OCI-LY7 (cell line): ENCODE results near the gene PPM1M. TPM values are rescaled to one million over a fixed set of nuclear protein-coding genes. Genes with fewer than 3 reads are reported as not detected.

Source experiments
- BruUV-seq: library from RNA; stranded (reverse); fragments of 400-500 nt; replicated peaks from 2 replicates; lab custom pipeline; 2021; lab: Mats Ljungman, UMichigan
- CTCF ChIA-PET: fragments of 300-600 bp; sonication (Branson Sonifier 250); formaldehyde crosslinking; loops from one replicate; lab custom pipeline; 2022; ENCODE audit warnings: antibody characterized with exemption; ENCODE audit not compliant: unreplicated experiment; lab: Charles Lee
- POLR2A ChIA-PET: fragments of 300-600 bp; sonication (Branson Sonifier 250); formaldehyde crosslinking; loops from one replicate; lab custom pipeline; 2022; ENCODE audit warnings: antibody characterized with exemption; lab: Charles Lee
- DNase-seq: peaks from one replicate; pipeline ENCODE4 v3.0.0-alpha.2; 2015; ENCODE audit warnings: low spot score
- H2AFZ ChIP-seq: fragments of 200-600 bp; sonication (generic), shearing (Covaris generic); 2 replicates; pipeline ENCODE4 v1.6.1; 2014; ENCODE audit warnings: mild to moderate bottlenecking, antibody characterized with exemption, low read length, moderate library complexity
- H3K27ac ChIP-seq: fragments of 200-600 bp; sonication (generic); 2 replicates; pipeline ENCODE4 v1.5.1; 2014; ENCODE audit warnings: mixed run types, low read depth, mild to moderate bottlenecking, moderate library complexity, low read length, inconsistent platforms; ENCODE audit not compliant: poor library complexity, severe bottlenecking
- H3K36me3 ChIP-seq: fragments of 200-600 bp; sonication (generic); 2 replicates; pipeline ENCODE4 v1.6.1; 2014; ENCODE audit warnings: mild to moderate bottlenecking, antibody characterized with exemption, low read length, moderate library complexity, mixed read lengths; ENCODE audit not compliant: insufficient read depth
- H3K4me1 ChIP-seq: fragments of 200-600 bp; sonication (generic); 2 replicates; pipeline ENCODE4 v1.5.1; 2014; ENCODE audit warnings: mild to moderate bottlenecking, low read length; ENCODE audit not compliant: insufficient read depth, poor library complexity, severe bottlenecking
- H3K4me2 ChIP-seq: fragments of 200-600 bp; sonication (generic); 2 replicates; pipeline ENCODE4 v1.6.1; 2014; ENCODE audit warnings: mild to moderate bottlenecking, low read length
- H3K4me3 ChIP-seq: fragments of 200-600 bp; sonication (generic); 2 replicates; pipeline ENCODE4 v1.5.1; 2014; ENCODE audit warnings: mild to moderate bottlenecking, low read depth, low read length; ENCODE audit not compliant: poor library complexity, severe bottlenecking
- H3K79me2 ChIP-seq: fragments of 200-600 bp; sonication (generic); 2 replicates; pipeline ENCODE4 v1.6.1; 2016; ENCODE audit warnings: low read depth, mild to moderate bottlenecking, low read length, moderate library complexity, mixed read lengths; ENCODE audit not compliant: insufficient read depth
- H3K9me2 ChIP-seq: fragments of 200-600 bp; sonication (generic); 2 replicates; pipeline ENCODE4 v1.6.1; 2016; ENCODE audit warnings: mild to moderate bottlenecking, low read length, mixed read lengths; ENCODE audit not compliant: insufficient read depth
- H3K9me3 ChIP-seq: fragments of 200-600 bp; sonication (generic); 2 replicates; pipeline ENCODE4 v1.6.1; 2014; ENCODE audit warnings: mild to moderate bottlenecking, mixed run types, low read length, mixed read lengths
- H4K20me1 ChIP-seq: fragments of 200-600 bp; sonication (generic); 2 replicates; pipeline ENCODE4 v1.6.1; 2014; ENCODE audit warnings: mild to moderate bottlenecking, antibody characterized with exemption, low read length, moderate library complexity, mixed read lengths; ENCODE audit not compliant: insufficient read depth
- CTCF ChIP-seq: fragments of 200-600 bp; sonication (generic); conservative IDR thresholded peaks from 2 replicates; pipeline ENCODE4 v1.5.1; 2014; ENCODE audit warnings: mild to moderate bottlenecking, antibody characterized with exemption, low read length, moderate library complexity, mixed read lengths
- EZH2phosphoT487 ChIP-seq: fragments of 200-600 bp; sonication (generic); IDR thresholded peaks from 2 replicates; pipeline ENCODE4 v1.6.1; 2018; ENCODE audit warnings: low read depth, borderline replicate concordance, mild to moderate bottlenecking, mixed run types, antibody characterized with exemption, low read length, moderate library complexity, mixed read lengths
- intact Hi-C: fragments of 100-400 bp; cut with micrococcal nuclease; formaldehyde crosslinking; loops from one replicate; pipeline ENCODE4 v1.10.0; 2022; ENCODE audit not compliant: unreplicated experiment
- total RNA-seq, 2 experiments: library from RNA; depleted of rRNA in 1 of 2; stranded (reverse); fragments of >200 nt in 1 of 2; shearing (Covaris generic) in 1 of 2; gene quantifications; 2 replicates each; pipeline ENCODE4 v1.2.3, GENCODE V29; 2014 to 2022

Gene PPM1M
- total RNA-seq, 2 experiments from 2014 or later = 4.4 to 15.6 TPM

GRCh38 chr3:52197842-52198625 is 47.5 kb upstream of the PPM1M start, which contains the start of gene ALAS1:
ALAS1 (plus strand) TSS chr3:52198160; CDS start chr3:52199242, 1,082 bp downstream.
- DNase-seq = peak; percentile 95

GRCh38 chr3:52198643-52199608 is 46.6 kb upstream of the PPM1M start:
- Histone ChIP-seq H3K9me3 (no peaks in the 10 kb centered on the region), H3K27ac (no peak overlapping the region), H3K9me2 (no peaks in the 10 kb centered on the region), H3K4me2 (peak overlapping the region; percentile 99), H3K79me2 (peaks cover 15% of the 10 kb centered on the region; the same call in 1 of the 2 replicates), H3K4me1 (peaks cover 31% of the 10 kb centered on the region), H4K20me1 (no peaks in the 10 kb centered on the region), H2AFZ (peak overlapping the region; percentile 80; the same call in 1 of the 2 replicates), H3K36me3 (peaks cover 45% of the 10 kb centered on the region), H3K4me3 (peak overlapping the region; percentile 84)
- ChIA-PET POLR2A (no interaction called here), CTCF (no interaction called here)
- intact Hi-C loops = loop anchor here (1.0 kb wide), 1 partner anchor 45 kb away; the partner anchor contains the start of gene POC1A
- BruUV-seq = TSS peak; percentile 63
- DNase-seq = peak; percentile 20
- TF ChIP-seq CTCF (no peak), EZH2phosphoT487 (no peak)

More at GRCh38 chr3:52197842-52198625, 47.5 kb upstream of the PPM1M start, which contains the start of gene ALAS1:
- Histone ChIP-seq H3K27ac (peak within 1 kb of the TSS; percentile 46), H3K9me3 (no peaks in the 10 kb centered on the region), H3K4me3 (peak within 1 kb of the TSS; percentile 84), H3K79me2 (peaks cover 15% of the 10 kb centered on the region; the same call in 1 of the 2 replicates), H2AFZ (peak within 1 kb of the TSS; percentile 80), H3K4me2 (peak within 1 kb of the TSS; percentile 99), H3K9me2 (no peaks in the 10 kb centered on the region), H3K4me1 (peaks cover 31% of the 10 kb centered on the region), H3K36me3 (peaks cover 36% of the 10 kb centered on the region), H4K20me1 (no peaks in the 10 kb centered on the region)
- POLR2A ChIA-PET = interaction anchor here (1.1 to 1.3 kb wide), 2 partner anchors 10 to 30 kb away, joined by 3 to 4 read pairs; no protein-coding TSS in a partner anchor
- TF ChIP-seq EZH2phosphoT487 (no peak), CTCF (no peak)
- intact Hi-C loops = loop anchor here (1.0 kb wide), 1 partner anchor 44 kb away; the partner anchor contains the start of gene POC1A
- BruUV-seq = no TSS peak
- CTCF ChIA-PET = interaction anchor here (0.6 kb wide), 1 partner anchor 154 kb away, joined by 3 read pairs; no protein-coding TSS in a partner anchor
